A673 (cell line): ENCODE results near the gene DOK1.

Experiments used
- CTCF ChIP-seq: fragments of 300-800, 200-600 bp; sonication (generic); conservative IDR thresholded peaks from 2 replicates; pipeline ENCODE4 v1.5.1; 2017; ENCODE audit warnings: low read depth, mild to moderate bottlenecking, antibody characterized with exemption, low read length, moderate library complexity, mixed read lengths
- EZH2 ChIP-seq: fragments of 200-600 bp; sonication (generic); IDR thresholded peaks from 2 replicates; pipeline ENCODE4 v1.6.1; 2017; ENCODE audit warnings: borderline replicate concordance, low read depth, mild to moderate bottlenecking, mixed read lengths, antibody characterized with exemption, low read length; ENCODE audit not compliant: poor library complexity, severe bottlenecking

- TF ChIP-seq CTCF (no peak), EZH2 (no peak)
These were observed 2.3 kb upstream of the DOK1 start for GRCh38 chr2:74551942-74552913.
